ENCODE results near the gene WASL.
"Not testable (repeated sequence)": the region's sequence is repeated elsewhere in the genome, so short reads cannot be mapped to it uniquely, and the experiment has no call there.

WASL gene

DNA sequence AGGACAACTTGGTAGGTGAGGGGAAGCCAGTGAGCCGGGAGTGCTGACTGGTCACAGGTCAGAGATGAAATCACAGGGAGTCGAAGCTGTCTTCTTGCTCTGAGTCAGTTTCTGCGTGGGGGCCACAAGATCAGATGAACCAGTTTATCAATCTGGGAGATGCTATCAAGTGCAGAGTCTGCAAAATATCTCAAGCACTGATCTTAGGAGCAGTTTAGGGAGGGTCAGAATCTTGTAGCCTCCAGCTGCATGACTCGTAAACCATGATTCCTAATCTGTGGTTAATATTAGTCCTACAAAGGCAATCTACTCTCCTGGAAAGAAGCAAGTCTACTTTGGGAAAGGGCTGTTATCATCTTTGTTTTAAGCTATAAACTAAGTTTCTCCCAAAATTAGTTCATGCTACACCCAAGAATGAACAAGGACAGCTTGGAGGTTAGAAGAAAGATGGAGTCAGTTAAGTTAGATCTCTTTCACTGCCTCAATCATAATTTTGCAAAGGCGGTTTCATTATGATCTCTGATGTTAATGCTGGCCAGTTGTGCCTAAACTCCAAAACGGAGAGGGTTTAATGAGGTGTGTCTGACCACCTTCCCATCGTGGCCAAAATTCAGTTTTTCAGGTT lies 101.6 kb downstream of the WASL start:
- TF ChIP-seq POLR2AphosphoS5 (IDR thresholded peaks at IDR 0.05; ENCODE audit: low read depth, low read length) (no peak), TAF1 (IDR thresholded peaks at IDR 0.05; ENCODE audit: borderline replicate concordance, low read depth, low read length) (no peak), POLR2A (IDR thresholded peaks at IDR 0.05; ENCODE audit: low read depth, low read length) (no peak)
- DNase-seq (ENCODE audit: insufficient read length) (no peak), FAIRE-seq (no peak)

- FAIRE-seq (no peak), DNase-seq (ENCODE audit: insufficient read length) (no peak)
- TF ChIP-seq POLR2AphosphoS5 (IDR thresholded peaks at IDR 0.05; ENCODE audit: low read depth, low read length) (no peak), POLR2A (IDR thresholded peaks at IDR 0.05; ENCODE audit: low read depth, low read length) (no peak), TAF1 (IDR thresholded peaks at IDR 0.05; ENCODE audit: borderline replicate concordance, low read depth, low read length) (no peak)
Measured at GRCh38 chr7:123645516-123645915, 103.3 kb downstream of the WASL start.

DNA sequence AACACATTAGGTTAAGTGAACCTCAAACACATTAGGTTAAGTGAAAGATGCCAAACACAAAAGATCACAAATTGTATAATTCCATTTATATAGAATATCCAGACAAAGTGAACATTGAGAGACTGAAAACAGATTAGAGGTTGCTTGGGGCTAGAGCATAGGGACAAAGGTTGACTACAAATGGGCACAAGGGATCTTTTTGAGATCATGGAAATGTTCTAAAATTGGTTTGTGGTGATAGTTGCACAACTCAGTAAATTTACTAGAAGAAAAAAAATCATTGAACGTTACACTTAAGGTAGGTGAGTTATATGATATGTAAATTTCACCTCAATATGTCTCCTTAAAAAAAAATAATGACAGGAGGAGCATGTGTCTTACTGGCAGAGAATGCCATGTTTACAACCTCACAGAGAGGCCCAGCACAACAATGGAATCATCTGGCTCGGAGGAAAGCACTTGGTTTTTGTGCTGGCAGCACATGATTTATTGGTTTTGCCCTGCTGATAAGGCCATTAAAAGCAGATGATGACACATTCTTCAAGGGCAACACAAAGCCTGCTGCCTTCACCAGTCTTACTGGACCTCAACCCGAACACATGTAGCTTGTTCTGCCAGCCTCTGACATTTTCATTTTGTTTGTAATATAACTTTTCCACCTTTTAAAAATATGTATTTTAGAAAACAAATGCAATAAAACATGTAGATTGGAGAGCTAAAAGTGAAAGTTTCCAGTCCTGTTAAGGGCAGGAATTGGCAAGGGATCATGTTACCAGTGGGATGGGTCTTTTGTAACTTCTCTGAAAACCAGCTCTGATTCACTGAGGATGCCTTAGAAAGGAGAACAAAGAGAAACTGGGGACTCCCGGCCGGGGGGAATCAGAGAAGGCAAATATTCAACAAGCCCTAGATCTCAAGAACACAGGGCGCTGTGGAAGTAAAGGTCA lies 105.0 kb downstream of the WASL start:
- DNase-seq (ENCODE audit: insufficient read length), result no peak
- TF ChIP-seq POLR2A (IDR thresholded peaks at IDR 0.05; ENCODE audit: low read depth, low read length), result no peak
- no peak for TF ChIP-seq POLR2AphosphoS5 (IDR thresholded peaks at IDR 0.05; ENCODE audit: low read depth, low read length)
- no peak for FAIRE-seq

- TF ChIP-seq POLR2AphosphoS5 (IDR thresholded peaks at IDR 0.05; ENCODE audit: low read depth, low read length) (no peak), POLR2A (IDR thresholded peaks at IDR 0.05; ENCODE audit: low read depth, low read length) (no peak), TAF1 (IDR thresholded peaks at IDR 0.05; ENCODE audit: borderline replicate concordance, low read depth, low read length) (no peak)
- DNase-seq (ENCODE audit: insufficient read length), result no peak
- FAIRE-seq, result no peak
Measured at GRCh38 chr7:123641901-123642300, 106.9 kb downstream of the WASL start.

DNA sequence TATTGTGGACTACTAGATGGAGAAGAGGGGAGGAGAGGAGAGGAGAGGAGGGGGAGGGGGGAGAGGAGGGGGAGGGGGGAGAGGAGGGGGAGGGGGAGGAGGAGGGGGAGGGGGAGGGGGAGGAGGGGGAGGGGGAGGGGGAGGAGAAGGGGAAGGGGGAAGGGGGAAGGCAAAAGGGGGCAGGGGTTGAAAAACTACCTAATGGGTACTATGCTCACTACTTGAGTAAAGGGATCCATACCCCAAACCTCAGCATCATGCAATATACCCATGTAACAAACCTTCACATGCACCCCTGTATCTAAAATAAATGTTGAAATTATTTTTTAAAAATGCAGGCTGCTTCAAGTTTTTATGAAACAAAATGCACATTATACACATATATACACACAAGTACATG lies 108.2 kb downstream of the WASL start:
- FAIRE-seq (no peak), DNase-seq (ENCODE audit: insufficient read length) (no peak)
- TF ChIP-seq POLR2A (IDR thresholded peaks at IDR 0.05; ENCODE audit: low read depth, low read length), result no peak
- TF ChIP-seq TAF1 (IDR thresholded peaks at IDR 0.05; ENCODE audit: borderline replicate concordance, low read depth, low read length), result no peak
- TF ChIP-seq POLR2AphosphoS5 (IDR thresholded peaks at IDR 0.05; ENCODE audit: low read depth, low read length), result no peak

- FAIRE-seq, result no peak
- TF ChIP-seq TAF1 (IDR thresholded peaks at IDR 0.05; ENCODE audit: borderline replicate concordance, low read depth, low read length), result no peak
- no peak for TF ChIP-seq POLR2AphosphoS5 (IDR thresholded peaks at IDR 0.05; ENCODE audit: low read depth, low read length)
- TF ChIP-seq POLR2A (IDR thresholded peaks at IDR 0.05; ENCODE audit: low read depth, low read length), result no peak
- no peak for DNase-seq (ENCODE audit: insufficient read length)
Measured at GRCh38 chr7:123639631-123640030, 109.2 kb downstream of the WASL start.

DNA sequence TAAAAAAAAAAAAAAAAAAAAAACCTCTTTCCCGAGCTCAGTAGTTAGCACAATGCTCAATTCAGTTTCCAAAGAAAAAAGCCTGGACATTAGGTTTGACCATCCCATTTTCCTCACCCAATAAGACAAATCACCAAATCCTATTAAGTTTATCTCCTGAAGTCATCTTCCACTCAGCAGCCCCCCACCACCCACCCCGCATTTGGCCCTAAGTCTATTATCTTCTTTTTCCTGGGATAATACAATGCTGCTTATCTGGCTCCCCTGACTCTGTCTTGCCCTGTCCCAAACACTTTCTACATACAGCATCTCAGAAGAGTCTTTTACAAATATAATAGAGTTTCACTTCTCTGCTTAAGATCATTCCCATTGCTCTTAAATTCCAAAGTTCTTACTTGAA lies 110.9 kb downstream of the WASL start:
- TF ChIP-seq POLR2A (IDR thresholded peaks at IDR 0.05; ENCODE audit: low read depth, low read length), result no peak
- no peak for TF ChIP-seq POLR2AphosphoS5 (IDR thresholded peaks at IDR 0.05; ENCODE audit: low read depth, low read length)
- TF ChIP-seq TAF1 (IDR thresholded peaks at IDR 0.05; ENCODE audit: borderline replicate concordance, low read depth, low read length), result no peak
- no peak for FAIRE-seq

GRCh38 chr7:123637203-123637602 lies 111.6 kb downstream of the WASL start:
- FAIRE-seq (no peak), DNase-seq (ENCODE audit: insufficient read length) (no peak)
- no peak for TF ChIP-seq POLR2AphosphoS5 (IDR thresholded peaks at IDR 0.05; ENCODE audit: low read depth, low read length)
- TF ChIP-seq TAF1 (IDR thresholded peaks at IDR 0.05; ENCODE audit: borderline replicate concordance, low read depth, low read length), result no peak
- TF ChIP-seq POLR2A (IDR thresholded peaks at IDR 0.05; ENCODE audit: low read depth, low read length), result no peak

More for the DNA sequence above, 110.9 kb downstream of the WASL start:
- no peak for DNase-seq (ENCODE audit: insufficient read length)

GRCh38 chr7:123635551-123636359 lies 113.0 kb downstream of the WASL start:
- no peak for DNase-seq (ENCODE audit: insufficient read length)
- FAIRE-seq, result no peak
- no peak for TF ChIP-seq POLR2AphosphoS5 (IDR thresholded peaks at IDR 0.05; ENCODE audit: low read depth, low read length)
- no peak for TF ChIP-seq TAF1 (IDR thresholded peaks at IDR 0.05; ENCODE audit: borderline replicate concordance, low read depth, low read length)
- no peak for TF ChIP-seq POLR2A (IDR thresholded peaks at IDR 0.05; ENCODE audit: low read depth, low read length)

GRCh38 chr7:123634011-123634573 lies 114.7 kb downstream of the WASL start:
- not testable (repeated sequence) for DNase-seq (ENCODE audit: insufficient read length); FAIRE-seq

DNA sequence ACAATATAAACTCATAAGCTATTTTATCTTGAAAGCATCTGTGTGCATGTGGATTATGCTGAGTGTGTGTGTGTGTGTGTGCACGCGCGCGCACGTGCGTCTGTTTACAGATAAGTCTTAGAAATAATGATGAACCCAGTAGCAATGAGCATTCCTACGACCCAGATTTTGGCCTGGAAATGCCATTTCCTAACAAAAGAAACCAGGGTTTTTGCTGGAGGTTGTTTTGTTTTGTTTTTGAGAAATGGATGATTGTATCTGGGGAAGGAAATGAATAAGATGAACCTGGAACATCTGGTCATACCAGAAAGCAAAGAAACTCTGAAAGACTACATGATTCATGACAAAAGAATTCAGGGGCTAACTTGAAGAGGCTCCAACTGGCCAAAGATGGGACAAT lies 115.2 kb downstream of the WASL start:
- TF ChIP-seq POLR2AphosphoS5 (IDR thresholded peaks at IDR 0.05; ENCODE audit: low read depth, low read length), result no peak
- TF ChIP-seq TAF1 (IDR thresholded peaks at IDR 0.05; ENCODE audit: borderline replicate concordance, low read depth, low read length), result no peak
- TF ChIP-seq POLR2A (IDR thresholded peaks at IDR 0.05; ENCODE audit: low read depth, low read length), result no peak
- FAIRE-seq (no peak), DNase-seq (ENCODE audit: insufficient read length) (no peak)

Data from GM12892 (cell line).